ENCODE data around the gene SF3B5. TPM values are rescaled to one million over a fixed set of nuclear protein-coding genes. Genes with fewer than 3 reads are reported as not detected.
A peak's percentile ranks its signal among the peaks of the same experiment; 100 is the strongest.

The SF3B5 gene
- total and polyA plus RNA-seq, 9 of the 15 experiments (the other 6 are each of a cell fraction or from before 2014, with no cell fraction given): 238 to 1,211 (median 407) TPM

DNA sequence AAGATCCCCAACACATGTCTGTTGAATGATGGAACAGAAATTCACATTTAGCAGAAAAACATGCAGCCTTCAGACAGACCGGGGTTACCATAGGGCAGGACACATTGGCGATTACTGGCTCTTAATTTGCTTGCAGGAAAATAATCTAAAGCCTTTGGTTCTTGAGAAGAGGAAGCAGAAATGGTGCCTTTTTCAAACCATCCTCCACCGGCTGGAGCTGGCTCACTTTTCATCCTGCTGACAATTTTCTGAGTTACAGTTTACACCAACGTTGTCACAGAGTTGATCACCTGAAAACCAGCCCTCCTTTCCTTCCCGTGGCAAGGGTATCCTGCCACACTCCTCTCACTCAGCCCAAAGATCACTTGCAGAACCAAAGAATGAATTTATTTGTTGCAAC, 32.6 kb downstream of the SF3B5 start:
- Histone ChIP-seq H3K9me3 (replicated peaks; ENCODE audit: control insufficient read depth, insufficient read depth, low read depth, low read length) (no peaks in the 10 kb centered on the region), H3K4me2 (ENCODE audit: insufficient read depth, low read length) (peak overlapping the region; percentile 88; the same call in 1 of the 2 replicates), H3K27me3 (ENCODE audit: control insufficient read depth in 2 of 2, insufficient read depth in 2 of 2, low read length in 2 of 2) (no peaks in the 10 kb centered on the region; a peak in 1 of 5 replicates), H2AFZ (ENCODE audit: low read depth, low read length) (peak overlapping the region; percentile 99), H4K20me1 (replicated peaks; ENCODE audit: control insufficient read depth, insufficient read depth, low read length) (no peaks in the 10 kb centered on the region), H3K36me3 (ENCODE audit: control insufficient read depth, insufficient read depth, low read length) (no peaks in the 10 kb centered on the region), H3K9me1 (ENCODE audit: control insufficient read depth, insufficient read depth, low read length) (no peaks in the 10 kb centered on the region), H3K79me2 (ENCODE audit: control insufficient read depth, insufficient read depth, low read length) (no peaks in the 10 kb centered on the region), H3K9ac (ENCODE audit: insufficient read depth in 1 of 2, low read depth in 2 of 2, low read length in 2 of 2) (peak overlapping the region; percentile 8 to 76; a peak in 3 of 4 replicates), H3K4me3 (no peak overlapping the region), H3K27ac (ENCODE audit: extremely low read depth, low read depth, low read length) (no peak overlapping the region), H3K4me1 (replicated peaks in 1 of 2; ENCODE audit: control insufficient read depth in 2 of 2, insufficient read depth in 2 of 2, low read length in 2 of 2) (peaks cover 15 to 17% of the 10 kb centered on the region in 2 experiments; a peak in 4 of 5 replicates)
- 40% methylated on average over 5 of the region's 5 CpGs for WGBS (ENCODE audit: insufficient coverage, low coverage, missing lambda C conversion rate)
- no TSS peak for BruUV-seq (replicated peaks)
- in situ Hi-C loops (cut with MboI): no loop called here
- no peak for FAIRE-seq
- no peak for ATAC-seq
- POLR2A ChIA-PET: interaction anchor here (0.6 kb wide), 1 partner anchor 70 kb away, joined by 3 read pairs; no protein-coding TSS in a partner anchor
- intact Hi-C loops (cut with micrococcal nuclease): no loop called here
- TF ChIP-seq KLF13 (tag; IDR thresholded peaks at IDR 0.05; ENCODE audit: borderline replicate concordance, low read depth) (no peak), E2F5 (CRISPR knock-in tag; IDR thresholded peaks at IDR 0.05) (0 out of 2 replicates have a peak, but pooled peaks have one; percentile 30)
- CTCF ChIA-PET (ENCODE audit: low intra/inter-chr PET ratio): no interaction called here
- no peak for DNase-seq (ENCODE audit: extremely low read depth in 1 of 4, low spot score in 3 of 4)

DNA sequence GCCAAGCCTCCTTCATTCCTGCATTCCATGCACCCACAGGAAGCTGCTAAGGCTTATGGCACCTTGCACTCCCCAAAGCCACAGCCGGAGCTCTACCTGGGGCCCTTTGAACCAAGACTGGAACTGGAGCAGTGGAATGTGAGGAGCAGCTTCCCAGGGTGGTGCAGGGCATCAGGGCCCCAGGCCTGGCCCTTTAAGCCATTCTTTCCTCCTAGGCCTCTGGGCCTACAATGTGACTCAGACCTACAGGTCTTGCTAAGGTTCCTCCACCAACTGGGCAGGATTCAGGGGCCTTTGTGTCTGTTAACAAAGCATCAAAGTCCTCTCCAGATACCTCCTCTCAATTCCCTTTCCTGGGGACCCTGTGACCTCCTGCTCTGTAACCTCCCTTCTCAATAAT, 36.2 kb downstream of the SF3B5 start:
- BruUV-seq (replicated peaks): no TSS peak

More for the DNA sequence above, 36.2 kb downstream of the SF3B5 start:
- DNase-seq (ENCODE audit: extremely low read depth in 1 of 4, low spot score in 3 of 4): no peak
- in situ Hi-C loops (cut with MboI) (no loop called here), intact Hi-C loops (cut with micrococcal nuclease) (no loop called here)
- H2AFZ ChIP-seq (ENCODE audit: low read depth, low read length): no peak overlapping the region
- no peaks in the 10 kb centered on the region for H4K20me1 ChIP-seq (replicated peaks; ENCODE audit: control insufficient read depth, insufficient read depth, low read length)
- no peak overlapping the region for H3K4me2 ChIP-seq (ENCODE audit: insufficient read depth, low read length)
- TF ChIP-seq ZFP36 (IDR thresholded peaks at IDR 0.05; ENCODE audit: low read depth, low read length, partially characterized antibody) (peak; percentile 90), AFF4 (CRISPR knock-in tag; IDR thresholded peaks at IDR 0.05) (no peak), EP400 (IDR thresholded peaks at IDR 0.05) (no peak), ZFP91 (CRISPR knock-in tag; IDR thresholded peaks at IDR 0.05) (peak; percentile 77; the same call in 1 of the 2 replicates), DIDO1 (tag; IDR thresholded peaks at IDR 0.05; ENCODE audit: low read depth) (no peak), CBX3 (IDR thresholded peaks at IDR 0.05; ENCODE audit: borderline replicate concordance in 1 of 2, low read length in 2 of 2) (peak in 1 of 2 experiments; percentile 67; a peak in 1 of 3 replicates)
- no peaks in the 10 kb centered on the region for H3K36me3 ChIP-seq (ENCODE audit: control insufficient read depth, insufficient read depth, low read length)
- no peaks in the 10 kb centered on the region for H3K9me3 ChIP-seq (replicated peaks; ENCODE audit: control insufficient read depth, insufficient read depth, low read depth, low read length)
- no peaks in the 10 kb centered on the region for H3K9me1 ChIP-seq (ENCODE audit: control insufficient read depth, insufficient read depth, low read length)
- no peak for FAIRE-seq
- 30% methylated on average over 1 of the region's 1 CpG for WGBS (ENCODE audit: insufficient coverage, low coverage, missing lambda C conversion rate)
- no peak overlapping the region for H3K9ac ChIP-seq (ENCODE audit: insufficient read depth in 1 of 2, low read depth in 2 of 2, low read length in 2 of 2)
- H3K79me2 ChIP-seq (ENCODE audit: control insufficient read depth, insufficient read depth, low read length): no peaks in the 10 kb centered on the region
- no peak for ATAC-seq
- no peak overlapping the region for H3K4me3 ChIP-seq
- ChIA-PET CTCF (ENCODE audit: low intra/inter-chr PET ratio) (no interaction called here), POLR2A (interaction anchor here (1.1 kb wide), 1 partner anchor 10 kb away, joined by 3 read pairs; no protein-coding TSS in a partner anchor)
- no peak overlapping the region for H3K27ac ChIP-seq (ENCODE audit: extremely low read depth, low read depth, low read length)
- no peaks in the 10 kb centered on the region; a peak in 1 of 5 replicates for H3K27me3 ChIP-seq (ENCODE audit: control insufficient read depth in 2 of 2, insufficient read depth in 2 of 2, low read length in 2 of 2)
- peaks cover 9 to 10% of the 10 kb centered on the region in 2 experiments; a peak in 4 of 5 replicates for H3K4me1 ChIP-seq (replicated peaks in 1 of 2; ENCODE audit: control insufficient read depth in 2 of 2, insufficient read depth in 2 of 2, low read length in 2 of 2)
